HEK293 (cell line): ENCODE results near the gene MANF.

ENCODE experiments used
- CTCF ChIA-PET: fragments of 350-600 bp; formaldehyde crosslinking; extraction: SDS; loops from one replicate; lab custom pipeline; 2021; ENCODE audit warnings: antibody characterized with exemption; lab: Yijun Ruan, JAX
- POLR2A ChIA-PET: fragments of 300-600 bp; formaldehyde crosslinking; extraction: SDS; loops from one replicate; lab custom pipeline; 2020; ENCODE audit warnings: antibody characterized with exemption, inconsistent platforms; lab: Yijun Ruan, JAX
- H3K27ac ChIP-seq: fragments of 200-500 bp; sonication (Bioruptor generic); 2 replicates; pipeline ENCODE4 v1.5.1; 2014; ENCODE audit warnings: low read depth, low read length, control low read depth, inconsistent platforms; ENCODE audit errors: extremely low read depth
- H3K36me3 ChIP-seq, 2 experiments: fragments of 200-500 bp in 1 of 2; sonication (Bioruptor generic) in 1 of 2; 1 replicate in 1 of 2; 2 replicates in 1 of 2; pipeline ENCODE4 v1.5.1; 2014 to 2017; ENCODE audit warnings: inconsistent platforms in 2 of 2, low read length in 2 of 2; ENCODE audit not compliant: control insufficient read depth in 2 of 2, insufficient read depth in 1 of 2
- H3K4me1 ChIP-seq: fragments of 200-500 bp; sonication (Bioruptor generic); 2 replicates; pipeline ENCODE4 v1.5.1; 2014; ENCODE audit warnings: mild to moderate bottlenecking, low read length, inconsistent platforms; ENCODE audit not compliant: control insufficient read depth, insufficient read depth
- H3K4me3 ChIP-seq: 2 replicates; pipeline ENCODE4 v1.5.1; 2011; ENCODE audit warnings: low read depth, mild to moderate bottlenecking, control low read depth, low read length, moderate library complexity
- H3K9me3 ChIP-seq: fragments of 200-500 bp; sonication (Bioruptor generic); 2 replicates; pipeline ENCODE4 v1.5.1; 2014; ENCODE audit warnings: low read depth, low read length, inconsistent platforms; ENCODE audit not compliant: control insufficient read depth, insufficient read depth
- OVOL3 ChIP-seq: fragments of 450-650 bp; formaldehyde crosslinking; IDR thresholded peaks from 2 replicates; pipeline ENCODE4 v1.5.1; 2016; ENCODE audit warnings: missing biosample characterization, missing genetic modification characterization
- SP3 ChIP-seq: fragments of 450-650 bp; formaldehyde crosslinking; IDR thresholded peaks from 2 replicates; pipeline ENCODE4 v1.5.1; 2016; ENCODE audit warnings: missing biosample characterization, missing genetic modification characterization
- SP7 ChIP-seq: fragments of 450-650 bp; formaldehyde crosslinking; IDR thresholded peaks from 2 replicates; pipeline ENCODE4 v1.5.1; 2016; ENCODE audit warnings: missing biosample characterization, missing genetic modification characterization
- ZBTB26 ChIP-seq: fragments of 450-650 bp; formaldehyde crosslinking; optimal IDR thresholded peaks from 2 replicates; pipeline ENCODE3; 2016; ENCODE audit warnings: missing biosample characterization, mild to moderate bottlenecking, missing genetic modification characterization
- ZNF19 ChIP-seq: fragments of 450-650 bp; formaldehyde crosslinking; IDR thresholded peaks from 2 replicates; pipeline ENCODE4; 2016; ENCODE audit warnings: missing biosample characterization, missing genetic modification characterization, low read depth
- ZNF214 ChIP-seq: fragments of 450-650 bp; formaldehyde crosslinking; IDR thresholded peaks from 2 replicates; pipeline ENCODE4 v1.5.1; 2017; ENCODE audit warnings: missing biosample characterization, mild to moderate bottlenecking, missing genetic modification characterization, borderline replicate concordance
- ZNF266 ChIP-seq: fragments of 450-650 bp; formaldehyde crosslinking; IDR thresholded peaks from 2 replicates; pipeline ENCODE4 v1.5.1; 2016; ENCODE audit warnings: missing biosample characterization, missing genetic modification characterization, low read depth
- ZNF324 ChIP-seq: fragments of 450-650 bp; formaldehyde crosslinking; IDR thresholded peaks from 2 replicates; pipeline ENCODE4 v1.5.1; 2016; ENCODE audit warnings: missing biosample characterization, missing genetic modification characterization
- ZNF366 ChIP-seq: fragments of 450-650 bp; formaldehyde crosslinking; conservative IDR thresholded peaks from 2 replicates; pipeline ENCODE4 v1.5.1; 2016; ENCODE audit warnings: missing biosample characterization, missing genetic modification characterization
- ZNF488 ChIP-seq: fragments of 450-650 bp; formaldehyde crosslinking; IDR thresholded peaks from 2 replicates; pipeline ENCODE4 v1.5.1; 2016; ENCODE audit warnings: missing biosample characterization, missing genetic modification characterization
- ZNF518A ChIP-seq: fragments of 450-650 bp; formaldehyde crosslinking; conservative IDR thresholded peaks from 2 replicates; pipeline ENCODE4 v1.5.1; 2016; ENCODE audit warnings: low read depth, missing biosample characterization, missing genetic modification characterization
- ZNF530 ChIP-seq: fragments of 450-650 bp; formaldehyde crosslinking; IDR thresholded peaks from 2 replicates; pipeline ENCODE4 v1.5.1; 2016; ENCODE audit warnings: low read depth, missing biosample characterization, missing genetic modification characterization
- ZNF558 ChIP-seq: fragments of 450-650 bp; formaldehyde crosslinking; IDR thresholded peaks from 2 replicates; pipeline ENCODE4 v1.5.1; 2016; ENCODE audit warnings: missing biosample characterization, missing genetic modification characterization
- ZSCAN23 ChIP-seq: fragments of 450-650 bp; formaldehyde crosslinking; IDR thresholded peaks from 2 replicates; pipeline ENCODE4 v1.5.1; 2016; ENCODE audit warnings: missing biosample characterization, missing genetic modification characterization
- ZSCAN30 ChIP-seq: fragments of 450-650 bp; IDR thresholded peaks from 2 replicates; pipeline ENCODE4 v1.5.1; 2018; ENCODE audit warnings: missing biosample characterization, mild to moderate bottlenecking, missing genetic modification characterization, moderate library complexity

Gene MANF

GRCh38 chr3:51382076-51382745, 2.9 kb upstream of the MANF start:
- no peak overlapping the region for H3K4me3 ChIP-seq
- no peaks in the 10 kb centered on the region for H3K4me1 ChIP-seq
- TF ChIP-seq ZSCAN23 (tag by site-specific recombination) (no peak), ZNF366 (tag by site-specific recombination) (no peak), ZNF530 (tag by site-specific recombination) (no peak), ZNF214 (no peak), ZNF488 (tag by site-specific recombination) (no peak), ZNF266 (tag by site-specific recombination) (no peak), ZSCAN30 (tag by site-specific recombination) (no peak), ZBTB26 (tag by site-specific recombination) (no peak), SP3 (tag by site-specific recombination) (no peak)
- no peaks in the 10 kb centered on the region for H3K9me3 ChIP-seq
- no peak overlapping the region for H3K27ac ChIP-seq
- ChIA-PET CTCF (interaction anchor here (0.6 to 1.2 kb wide), 2 partner anchors 110 to 767 kb away, joined by 3 to 4 read pairs; no protein-coding TSS in a partner anchor), POLR2A (no interaction called here)
- peaks cover 0 to 29% of the 10 kb centered on the region in 2 experiments; a peak in 1 of 3 replicates for H3K36me3 ChIP-seq

GRCh38 chr3:51382947-51383578, 2.0 kb upstream of the MANF start:
- POLR2A ChIA-PET, result interaction anchor here (0.6 kb wide), 1 partner anchor 117 kb away, joined by 4 read pairs; the partner anchor contains the start of gene DCAF1
- TF ChIP-seq SP7 (no peak), ZNF558 (tag by site-specific recombination) (no peak), ZNF518A (no peak), ZNF19 (no peak), OVOL3 (no peak), ZNF324 (tag by site-specific recombination) (no peak)
- TF ChIP-seq, all 188 proteins: peak for 0
- no peak overlapping the region for H3K4me3 ChIP-seq

More at GRCh38 chr3:51382947-51383578, 2.0 kb upstream of the MANF start:
- H3K36me3 ChIP-seq, result peaks cover 0 to 33% of the 10 kb centered on the region in 2 experiments; a peak in 1 of 3 replicates
- CTCF ChIA-PET, result interaction anchor here (0.6 to 1.2 kb wide), 4 partner anchors 315 to 771 kb away, joined by 3 to 6 read pairs (median 4); partner anchors contain the start of gene CISH
- H3K9me3 ChIP-seq, result no peaks in the 10 kb centered on the region
- H3K27ac ChIP-seq, result no peak overlapping the region
- no peaks in the 10 kb centered on the region for H3K4me1 ChIP-seq
